Measurements from ENCODE around the gene UBAP2L. TPM values are rescaled to one million over a fixed set of nuclear protein-coding genes. Genes with fewer than 3 reads are reported as not detected.
"Not testable (repeated sequence)": the region's sequence is repeated elsewhere in the genome, so short reads cannot be mapped to it uniquely, and the experiment has no call there.

Gene UBAP2L
- polyA plus RNA-seq, 3 donors, result 173 to 201 (median 194) TPM

DNA sequence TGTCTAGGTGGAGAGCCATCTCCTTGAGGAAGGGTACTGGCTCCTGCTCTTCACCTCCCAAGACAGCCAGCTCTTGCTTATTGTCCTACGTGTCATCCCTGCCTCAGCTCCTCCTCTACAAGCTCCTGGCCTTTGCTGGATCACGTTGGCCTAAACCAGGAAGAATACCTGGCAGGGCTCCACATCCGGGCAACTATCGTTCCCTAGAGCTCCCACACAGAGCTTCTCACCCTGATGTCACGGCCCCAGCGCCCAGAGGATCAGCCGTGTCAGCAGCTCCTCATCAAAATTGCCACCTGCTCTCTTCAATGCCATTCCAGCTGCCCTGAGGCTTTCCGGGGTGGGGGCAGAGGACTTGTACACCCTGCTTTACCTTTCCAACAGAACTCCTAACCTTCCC is 26.9 kb upstream of the UBAP2L start:
- DNase-seq, result no peak

DNA sequence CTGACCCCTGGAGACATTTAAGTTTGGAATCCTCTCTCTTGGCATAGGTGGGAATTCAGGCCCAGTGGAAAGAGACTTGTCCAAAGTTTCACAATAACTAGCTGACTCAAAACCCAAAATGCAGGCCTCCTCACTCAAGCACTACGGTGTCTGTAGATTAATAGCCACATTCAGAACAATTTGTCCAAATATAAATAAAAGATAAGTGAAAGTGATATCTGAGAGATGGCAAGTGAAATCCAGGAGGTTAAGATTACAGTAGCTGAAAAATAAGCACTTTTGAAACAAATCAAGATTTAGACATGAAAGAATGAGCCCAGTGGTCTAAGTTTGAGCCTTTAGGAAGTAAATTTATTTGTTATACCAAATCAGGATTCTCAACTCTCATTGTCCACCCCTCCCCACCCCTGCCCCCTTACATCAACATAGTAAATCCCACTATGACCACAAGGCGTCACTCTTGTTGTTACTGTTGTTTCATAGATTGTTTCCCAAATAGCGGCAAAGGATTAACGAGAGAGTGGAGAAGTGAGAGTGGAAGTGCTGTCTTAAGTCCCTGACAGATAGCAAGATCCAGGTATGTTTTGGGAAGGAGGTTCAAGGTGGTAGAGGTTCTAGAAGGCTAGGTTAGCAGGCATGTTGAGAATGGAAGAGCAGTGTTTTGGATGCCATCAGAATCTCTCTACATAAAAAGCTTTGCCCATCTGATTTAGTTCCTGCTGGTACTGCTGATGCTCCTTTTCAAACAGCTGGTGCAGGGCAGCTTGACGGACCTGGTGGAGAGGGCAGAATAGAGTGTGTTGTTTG is 21.8 kb upstream of the UBAP2L start:
- peak; percentile 69 for DNase-seq

- no peak for DNase-seq
These were observed 21.2 kb upstream of the UBAP2L start for GRCh38 chr1:154199563-154199879.

DNA sequence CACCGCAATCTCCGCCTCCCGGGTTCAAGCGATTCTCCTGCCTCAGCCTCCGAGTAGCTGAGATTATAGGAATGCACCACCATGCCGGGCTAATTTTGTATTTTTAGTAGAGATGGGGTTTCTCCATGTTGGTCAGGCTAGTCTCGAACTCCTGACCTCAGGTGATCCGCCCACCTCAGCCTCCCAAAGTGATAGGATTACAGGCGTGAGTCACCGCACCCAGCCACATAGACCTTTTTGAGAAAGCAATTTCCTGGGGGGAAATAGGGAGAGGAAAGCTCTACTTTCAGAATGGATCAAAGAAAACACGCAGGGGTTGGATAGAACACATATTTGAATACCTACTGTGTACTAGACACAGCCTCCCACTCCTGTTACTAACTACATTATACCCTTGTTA is 15.0 kb upstream of the UBAP2L start:
- not testable (repeated sequence) for DNase-seq

- no peak for DNase-seq
These were observed 14.6 kb upstream of the UBAP2L start, which contains the start of gene CFAP141 for GRCh38 chr1:154206196-154206595. Gene CFAP141, minus strand, starts transcription at chr1:154206333. Its CDS starts 26 bp downstream, at chr1:154206307.

DNA sequence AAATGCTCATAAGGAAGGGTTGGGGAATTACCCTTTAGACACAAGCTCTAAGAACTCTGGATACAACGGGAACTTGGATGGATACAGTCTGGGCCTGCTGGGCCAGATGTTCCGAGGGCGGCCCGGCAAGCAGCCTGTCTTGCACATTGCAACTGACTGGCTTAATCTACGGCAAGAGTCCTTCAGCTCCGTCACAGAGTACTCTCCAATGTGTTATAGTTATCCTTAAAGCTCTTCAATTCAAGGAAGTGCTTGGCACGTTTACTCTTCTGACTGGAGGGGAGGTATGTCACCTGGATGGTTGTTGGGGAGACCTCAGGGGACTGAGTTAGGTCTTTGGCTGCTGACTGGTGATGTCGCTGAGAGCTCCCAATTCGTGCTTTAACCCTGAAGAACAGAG is 13.5 kb upstream of the UBAP2L start:
- no peak for DNase-seq

DNA sequence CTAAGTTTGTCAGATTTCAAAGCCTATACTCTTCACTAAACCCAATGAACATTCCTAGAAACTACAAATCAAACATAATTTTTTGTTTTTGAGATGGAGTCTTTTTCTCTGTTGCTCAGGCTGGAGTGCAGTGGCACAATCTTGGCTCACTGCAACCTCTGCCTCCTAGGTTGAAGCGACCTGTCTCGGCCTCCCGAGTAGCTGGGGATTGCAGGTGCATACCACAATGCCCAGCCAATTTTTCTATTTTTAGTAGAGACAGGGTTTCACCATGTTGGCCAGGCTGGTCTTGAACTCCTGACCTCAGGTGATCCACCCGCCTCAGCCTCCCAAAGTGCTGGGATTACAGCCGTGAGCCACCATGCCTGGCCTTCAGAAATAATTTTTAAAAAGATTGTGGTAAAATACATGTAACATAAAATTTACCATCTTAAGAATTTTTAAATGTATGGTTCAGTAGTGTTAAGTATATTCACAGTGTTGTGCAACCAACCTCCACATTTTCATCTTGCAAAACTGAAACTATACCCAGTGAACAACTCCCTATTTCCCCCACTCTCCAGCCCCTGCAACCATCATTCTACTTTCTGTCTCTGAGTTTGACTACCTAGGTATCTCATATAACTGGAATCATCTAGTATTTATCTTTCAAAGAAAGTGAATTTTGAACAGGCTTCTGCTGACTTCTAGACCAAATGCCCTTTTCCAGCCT is 11.9 kb upstream of the UBAP2L start:
- no peak for DNase-seq

DNA sequence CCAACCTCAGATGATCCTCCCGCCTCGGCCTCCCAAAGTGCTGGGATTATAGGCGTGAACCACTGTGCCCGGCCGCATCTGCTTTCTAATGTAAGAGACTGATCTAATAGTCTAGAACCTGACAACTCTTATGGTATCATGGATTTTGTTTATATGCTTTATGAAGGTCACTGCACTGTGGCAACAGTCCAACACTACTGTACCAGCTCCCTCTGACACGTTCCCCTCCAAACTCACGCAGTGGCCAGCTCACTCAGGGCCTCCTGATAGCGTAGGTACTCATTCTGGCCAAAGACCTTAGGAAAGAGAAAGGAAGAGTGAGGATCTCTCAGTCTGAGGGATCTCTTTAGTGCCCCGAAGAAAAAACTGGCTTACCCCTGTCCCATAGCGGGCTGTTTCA is 8.7 kb upstream of the UBAP2L start:
- no peak for DNase-seq

DNA sequence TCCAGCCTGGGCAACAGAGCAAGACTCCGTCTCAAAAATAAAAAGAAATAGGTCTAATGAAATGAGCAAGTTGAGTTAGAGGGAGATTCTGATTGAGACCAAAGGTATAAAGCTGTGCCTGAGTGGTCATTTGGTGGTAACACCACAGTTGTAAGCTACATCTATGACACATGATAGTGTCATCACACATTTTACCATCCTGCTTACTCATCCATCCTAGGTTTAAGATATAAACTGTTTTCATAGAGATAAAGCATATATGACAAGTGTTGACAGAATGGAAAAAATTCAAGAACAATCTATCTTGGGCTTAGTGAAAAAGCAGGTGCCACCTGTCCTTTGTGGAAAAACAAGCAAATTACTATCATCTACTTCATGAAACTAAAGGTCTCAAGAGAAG is 7.5 kb upstream of the UBAP2L start:
- DNase-seq, result no peak

- no peak for DNase-seq
These were observed 2.2 kb upstream of the UBAP2L start for GRCh38 chr1:154218545-154218944.

DNA sequence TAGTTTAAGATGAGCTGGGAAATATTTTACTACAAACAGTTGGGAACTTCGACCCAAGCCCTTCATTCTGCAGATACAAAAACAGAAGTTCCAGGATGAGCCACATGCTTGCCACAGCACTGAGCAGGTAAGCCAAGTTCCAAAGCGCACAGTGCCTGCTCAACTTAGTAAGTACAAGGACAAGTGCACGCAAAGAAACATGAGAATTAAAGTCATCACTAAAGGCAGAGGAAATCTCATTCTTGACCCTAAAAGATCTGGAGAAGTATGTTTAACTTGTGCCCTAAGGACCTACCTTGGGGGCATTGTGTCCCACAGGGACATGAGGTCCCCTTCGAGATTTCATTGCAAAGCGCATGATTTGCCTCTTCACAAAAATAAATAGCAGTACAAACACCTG is 1.2 kb upstream of the UBAP2L start:
- no peak for DNase-seq

- DNase-seq, result no peak
These were observed 169 bp downstream of the UBAP2L start for GRCh38 chr1:154220970-154221277.

DNA sequence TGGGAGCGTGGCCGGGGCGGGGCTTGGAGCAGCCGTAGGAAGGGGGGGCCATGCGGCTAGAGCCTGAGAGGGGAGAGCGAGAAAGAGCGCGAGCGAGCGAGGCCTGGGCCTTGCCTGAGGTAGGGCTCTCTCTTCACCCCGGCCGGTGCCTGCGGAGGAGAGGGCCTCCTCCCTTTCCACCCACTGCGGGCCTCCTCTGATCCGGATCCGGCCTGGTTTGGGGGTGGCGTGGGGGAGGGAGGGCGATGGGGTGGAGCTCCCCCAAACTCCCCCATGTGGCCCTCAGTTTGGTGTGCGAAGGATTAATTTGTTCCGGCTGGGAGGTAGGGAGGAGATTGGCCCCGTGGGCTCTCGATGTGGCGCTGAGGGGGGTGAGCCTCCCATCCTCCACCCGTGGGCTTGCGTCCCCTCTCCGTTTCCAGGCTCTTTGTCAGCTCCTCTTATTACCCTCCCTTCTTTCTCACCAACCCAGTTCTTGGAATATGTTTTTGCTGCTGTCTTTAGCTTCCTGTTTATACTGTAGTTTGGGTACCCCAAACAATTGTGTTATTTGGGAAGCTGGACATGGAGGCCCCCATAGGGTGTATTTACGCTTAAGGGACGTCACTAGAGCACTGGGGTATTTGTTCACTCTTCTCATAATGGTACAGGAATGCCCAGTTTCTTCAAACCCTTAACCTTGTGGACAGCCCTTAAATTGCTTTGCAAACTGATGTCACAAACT is 685 bp downstream of the UBAP2L start:
- peak; percentile 44 for DNase-seq

- no peak for DNase-seq
These were observed 1.8 kb downstream of the UBAP2L start for GRCh38 chr1:154222518-154222917.

DNA sequence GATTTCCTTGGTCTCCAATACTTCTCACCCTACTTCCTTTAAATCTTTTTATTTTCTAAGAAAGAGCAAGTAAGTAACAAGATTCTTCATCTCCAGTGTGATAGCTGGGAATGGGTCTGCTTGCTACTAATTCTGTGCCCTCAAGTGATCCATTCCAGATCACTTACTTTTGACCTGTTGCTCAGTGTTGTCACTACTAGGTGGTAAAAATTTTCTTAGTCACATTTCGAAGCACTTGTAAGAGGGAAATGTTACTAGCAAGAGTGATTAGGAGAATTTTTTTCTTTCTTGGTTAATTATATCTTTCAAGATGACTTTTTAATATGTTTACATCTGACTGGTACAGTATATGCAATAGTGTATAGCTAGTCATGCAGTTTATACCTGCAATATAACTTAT is 2.2 kb downstream of the UBAP2L start:
- no peak for DNase-seq

GRCh38 chr1:154223621-154224020 is 2.9 kb downstream of the UBAP2L start:
- DNase-seq, result no peak

- no peak for DNase-seq
These were observed 4.6 kb downstream of the UBAP2L start for GRCh38 chr1:154225370-154225769.

GRCh38 chr1:154231112-154231511 is 10.4 kb downstream of the UBAP2L start:
- DNase-seq, result not testable (repeated sequence)

DNA sequence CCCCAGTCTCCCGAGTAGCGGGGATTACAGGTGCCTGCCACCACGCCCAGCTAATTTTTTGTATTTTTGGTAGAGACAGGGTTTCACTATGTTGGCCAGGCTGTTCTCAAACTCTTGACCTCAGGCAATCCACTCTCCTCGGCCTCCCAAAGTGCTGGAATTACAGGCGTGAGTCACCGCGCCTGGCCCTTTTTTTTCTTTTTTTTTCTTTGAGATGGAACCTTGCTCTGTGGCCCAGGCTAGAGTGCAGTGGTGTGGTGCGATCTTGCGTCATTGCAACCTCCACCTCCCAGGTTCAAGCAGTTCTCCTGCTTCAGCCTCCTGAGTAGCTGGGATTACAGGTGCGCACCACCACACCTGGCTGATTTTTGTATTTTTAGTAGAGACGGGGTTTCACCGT is 12.4 kb downstream of the UBAP2L start:
- not testable (repeated sequence) for DNase-seq

- DNase-seq, result no peak
These were observed 16.1 kb downstream of the UBAP2L start for GRCh38 chr1:154236855-154237254.

GRCh38 chr1:154237435-154237834 is 16.7 kb downstream of the UBAP2L start:
- no peak for DNase-seq

DNA sequence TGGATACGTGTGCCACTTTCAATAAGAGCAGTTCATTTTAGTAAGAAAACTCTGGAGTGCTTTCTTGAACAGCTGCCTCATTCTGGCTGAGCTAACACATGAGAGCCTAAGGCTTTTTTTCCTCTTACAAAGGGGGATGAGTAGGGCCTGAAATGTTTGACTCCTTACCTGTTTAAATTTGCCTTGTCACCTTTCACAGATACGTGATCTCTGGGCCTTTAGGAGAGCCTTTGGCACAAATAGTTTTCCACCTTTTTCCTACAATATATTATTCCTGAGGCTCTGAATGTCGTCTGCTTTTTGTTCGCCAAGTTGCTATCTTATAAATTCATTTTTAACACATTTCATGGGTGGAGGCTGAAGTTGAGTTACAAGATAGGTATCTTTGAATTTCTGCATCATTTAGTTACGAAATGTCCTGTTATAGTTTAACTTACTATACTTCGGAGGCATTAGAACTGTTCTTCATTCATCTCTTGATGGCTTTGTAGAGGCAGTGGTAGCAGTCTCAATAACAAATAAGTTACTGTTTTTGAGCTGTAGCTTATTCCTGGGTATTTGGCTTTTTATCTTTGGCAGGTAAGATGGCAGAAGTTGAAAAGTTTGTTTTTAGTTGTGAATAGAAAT is 17.2 kb downstream of the UBAP2L start:
- DNase-seq, result no peak

DNA sequence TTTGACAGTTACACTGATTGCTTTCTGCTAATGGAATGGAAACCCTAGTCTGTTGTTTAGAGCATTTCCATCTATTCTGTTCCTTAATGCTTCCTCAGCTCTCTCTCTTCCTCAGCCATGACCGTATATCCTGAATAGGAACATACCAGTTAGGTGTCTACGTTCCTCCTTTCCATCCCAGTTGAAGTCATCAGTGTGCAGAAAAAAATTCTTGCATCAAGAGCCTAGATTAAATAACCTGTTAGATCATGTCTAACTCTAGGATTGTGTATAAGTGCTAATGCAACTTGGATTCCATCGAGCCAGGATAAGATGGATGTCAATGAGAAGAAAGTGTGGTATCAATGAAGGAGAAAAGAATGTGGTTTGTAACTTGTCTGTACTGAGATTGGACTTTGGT is 18.7 kb downstream of the UBAP2L start:
- DNase-seq, result no peak

Measured in renal pelvis (tissue), 4 donors.